Fibroblast of gingiva (primary cell): ENCODE data around the gene PARP9.

Experiments used
- DNase-seq: peaks from one replicate; pipeline ENCODE4 v3.0.0-alpha.2; 2011; ENCODE audit warnings: low read depth

Gene PARP9

DNA sequence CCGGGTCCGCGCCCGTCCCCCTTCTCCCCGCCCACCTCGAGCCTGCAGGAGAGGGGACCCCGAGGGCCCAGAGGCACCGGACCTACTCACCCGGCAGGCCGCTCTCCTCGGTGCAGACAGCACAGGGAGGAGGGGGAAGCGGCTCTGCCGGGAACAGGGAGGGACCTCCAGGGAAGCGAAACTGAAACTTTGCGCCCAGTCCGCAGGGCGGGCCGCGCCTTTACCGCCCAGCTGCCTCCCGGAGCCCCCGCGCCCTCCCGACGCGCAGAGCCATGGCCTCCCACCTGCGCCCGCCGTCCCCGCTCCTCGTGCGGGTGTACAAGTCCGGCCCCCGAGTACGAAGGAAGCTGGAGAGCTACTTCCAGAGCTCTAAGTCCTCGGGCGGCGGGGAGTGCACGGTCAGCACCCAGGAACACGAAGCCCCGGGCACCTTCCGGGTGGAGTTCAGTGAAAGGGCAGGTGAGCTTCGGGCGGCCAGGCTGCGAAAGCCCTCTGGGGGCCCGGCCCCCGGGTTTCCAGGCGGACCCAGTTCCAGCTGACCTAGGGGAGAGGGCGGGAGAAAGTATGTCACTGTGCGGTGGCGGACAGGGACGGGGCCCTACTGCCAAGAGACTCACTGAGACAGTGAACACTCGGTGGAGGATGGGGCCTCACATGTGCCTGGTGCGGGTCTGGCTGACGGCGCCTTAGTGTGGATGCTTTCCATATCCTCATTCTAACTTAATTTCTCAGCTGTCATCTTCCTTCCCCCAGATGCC lies at the start of gene PARP9, which contains the start of gene DTX3L:
TSS of gene PARP9 (minus strand) at position 146 of the 758 bp plus-strand sequence. CDS start 4,680 bp downstream, outside the sequence.
TSS of gene DTX3L (plus strand) at position 184 of the 758 bp plus-strand sequence. CDS start at position 273, 89 bp downstream.
- peak; percentile 75 for DNase-seq

- no peak for DNase-seq
These were observed 48.6 kb upstream of the PARP9 start for GRCh38 chr3:122612696-122613095.

- DNase-seq = peak; percentile 46
These were observed 45.9 kb upstream of the PARP9 start for GRCh38 chr3:122609798-122610559.

DNA sequence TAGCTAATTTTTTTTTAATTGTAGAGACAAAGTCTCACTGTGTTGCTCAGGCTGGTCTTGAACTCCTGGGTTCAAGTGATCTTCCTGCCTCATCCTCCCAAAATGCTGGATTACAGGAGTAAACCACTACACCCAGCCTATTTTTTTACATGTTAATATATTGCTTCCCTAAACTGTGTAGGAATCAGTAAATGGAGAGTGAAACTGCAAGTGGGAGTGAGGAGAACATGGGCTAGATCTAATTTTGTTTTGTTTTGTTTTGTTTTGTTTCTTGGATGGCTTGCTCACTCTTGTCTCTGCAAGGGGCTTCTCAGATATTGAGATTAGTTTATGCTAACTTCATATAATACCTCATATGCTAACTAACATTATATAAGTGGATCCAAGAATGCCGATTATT lies 44.8 kb upstream of the PARP9 start:
- DNase-seq = no peak

- no peak for DNase-seq
These were observed 42.2 kb upstream of the PARP9 start for GRCh38 chr3:122606330-122606729.

DNA sequence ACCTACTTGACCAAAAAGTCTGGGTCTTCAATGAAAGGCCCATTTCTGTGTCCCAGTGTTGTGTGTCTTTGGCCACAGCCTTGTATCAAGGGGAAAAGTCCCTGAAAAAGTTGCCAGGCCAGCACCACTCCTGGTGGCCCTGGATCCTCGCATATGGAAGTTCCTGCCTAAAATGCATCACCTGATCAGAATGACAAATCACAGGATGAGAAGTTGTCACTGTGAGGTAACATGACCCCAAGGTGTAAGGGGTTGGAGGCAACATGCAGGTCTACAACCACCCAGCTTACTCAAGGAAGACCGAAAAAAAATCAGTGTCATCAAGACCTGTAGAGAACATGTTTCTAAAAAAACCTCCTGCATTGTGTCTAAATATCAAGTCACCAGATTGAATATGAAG lies 39.0 kb upstream of the PARP9 start:
- DNase-seq = no peak

DNA sequence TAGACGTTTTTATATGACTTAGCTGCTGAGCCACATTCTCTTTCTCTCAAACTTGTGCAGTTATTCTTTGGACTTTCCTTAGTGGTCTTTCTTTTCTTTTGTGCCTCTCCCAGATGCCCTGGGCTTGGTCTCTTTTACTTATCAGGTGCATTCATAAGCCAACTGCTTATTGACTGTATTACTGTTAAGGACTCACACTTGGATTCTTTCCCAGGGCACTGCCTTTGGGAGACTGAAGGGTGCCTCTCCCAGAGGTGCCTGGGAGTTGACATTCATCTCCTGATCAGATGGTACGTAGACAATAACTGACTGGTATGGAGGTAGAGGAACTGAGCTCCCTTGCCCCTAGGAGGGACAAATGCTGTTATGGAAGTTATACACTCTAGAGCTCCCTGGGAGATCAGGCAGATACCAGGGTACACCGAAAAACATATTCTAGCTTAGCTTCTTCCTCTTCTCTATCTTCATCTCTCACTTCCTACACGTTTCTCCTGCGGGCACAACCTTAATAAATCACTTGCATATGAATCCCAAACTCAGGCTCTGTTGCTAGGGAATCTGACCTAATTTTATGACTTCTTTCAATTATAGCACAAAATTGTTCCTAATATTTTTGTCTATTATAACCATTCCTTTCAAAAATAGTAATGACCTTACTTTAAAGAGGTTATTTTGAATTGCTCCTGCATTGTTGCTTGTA lies 38.1 kb upstream of the PARP9 start:
- no peak for DNase-seq

GRCh38 chr3:122598556-122598955 lies 34.5 kb upstream of the PARP9 start:
- no peak for DNase-seq

DNA sequence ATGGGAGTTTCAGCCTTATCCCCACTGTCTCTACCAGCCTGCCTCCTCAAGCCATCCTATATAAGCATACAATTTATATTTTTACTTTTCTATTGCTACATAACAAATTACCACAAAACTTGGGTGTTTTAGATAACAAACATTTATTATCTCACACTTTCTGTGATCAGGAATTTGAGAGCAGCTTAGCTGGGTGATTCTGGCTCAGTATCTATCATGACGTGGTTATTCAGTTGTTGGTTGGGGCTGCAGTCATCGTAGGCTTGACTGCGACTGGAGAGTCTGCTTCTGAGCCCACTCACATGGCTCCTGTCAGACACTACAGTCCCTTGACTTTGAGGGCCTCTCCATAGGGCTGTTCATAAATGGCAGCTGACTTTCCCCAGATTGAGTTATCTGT lies 34.1 kb upstream of the PARP9 start:
- DNase-seq = no peak

GRCh38 chr3:122594025-122594424 lies 29.9 kb upstream of the PARP9 start:
- DNase-seq = no peak

DNA sequence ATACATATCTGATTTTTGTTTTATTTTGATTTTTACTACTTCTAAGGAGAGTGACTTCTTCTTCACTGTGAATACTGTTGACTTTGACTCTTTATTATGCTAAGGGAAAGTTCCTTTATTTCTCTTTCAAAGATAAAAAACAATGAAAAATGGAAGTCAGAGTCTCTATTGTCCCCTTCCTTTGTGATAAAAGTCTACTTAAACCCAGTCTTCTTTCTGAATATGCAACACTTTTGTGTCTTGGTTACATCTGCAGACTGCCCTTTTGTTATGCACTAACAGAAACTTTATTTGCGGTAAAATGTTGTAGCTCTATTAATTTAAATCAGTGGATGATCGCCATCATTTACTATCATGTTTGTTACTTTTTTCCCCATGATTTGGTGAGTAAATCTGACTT lies 26.5 kb upstream of the PARP9 start:
- no peak for DNase-seq

- DNase-seq = no peak
These were observed 25.2 kb upstream of the PARP9 start for GRCh38 chr3:122589297-122589696.

DNA sequence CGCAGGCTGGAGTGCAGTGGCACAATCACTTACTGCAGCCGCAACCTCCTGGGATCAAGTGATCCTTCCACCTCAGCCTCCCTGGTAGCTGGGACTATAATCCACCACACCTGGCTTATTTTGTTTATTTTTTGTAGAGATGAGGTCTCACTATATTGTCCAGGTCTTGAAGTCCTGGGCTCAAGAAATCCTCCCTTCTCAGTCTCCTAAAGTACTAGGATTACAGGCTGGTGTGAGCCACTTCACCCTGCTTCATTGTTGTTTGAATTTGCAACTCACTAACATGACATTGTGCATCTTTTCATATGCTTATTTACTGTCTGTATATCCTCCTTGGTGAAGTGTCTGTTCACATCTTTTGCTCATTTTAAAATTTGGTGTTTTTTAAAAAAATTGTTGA lies 23.5 kb upstream of the PARP9 start:
- DNase-seq = no peak

DNA sequence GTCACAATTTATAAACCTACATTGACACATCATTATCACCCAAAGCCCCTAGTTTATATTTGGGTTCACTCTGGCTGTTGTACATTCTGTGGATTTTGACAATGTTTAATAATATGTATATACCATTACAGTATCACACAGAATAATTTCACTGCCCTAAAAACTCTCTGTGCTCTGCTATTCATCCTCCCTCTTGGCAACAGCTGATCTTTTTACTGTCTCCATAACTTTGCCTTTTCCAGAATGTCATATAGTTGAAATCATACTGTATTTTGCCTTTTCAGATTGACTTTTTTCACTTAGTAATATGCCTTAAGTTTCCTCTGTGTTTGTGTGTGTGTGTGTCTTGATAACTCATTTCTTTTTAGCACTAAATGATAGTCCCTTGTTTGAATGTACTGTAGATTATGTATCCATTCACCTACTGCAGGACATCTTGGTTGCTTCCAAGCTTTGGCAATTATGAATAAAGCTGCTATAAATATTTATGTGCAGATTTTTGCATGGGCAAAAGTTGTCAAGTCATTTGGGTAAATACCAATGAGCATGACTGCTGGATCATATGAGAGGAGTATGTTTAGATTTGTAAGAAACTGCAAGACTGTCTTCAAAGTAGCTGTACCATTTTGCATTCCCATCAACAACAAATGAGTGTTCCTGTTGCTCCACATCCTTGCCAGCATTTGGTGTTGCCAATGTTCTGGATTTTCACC lies 22.8 kb upstream of the PARP9 start:
- no peak for DNase-seq

DNA sequence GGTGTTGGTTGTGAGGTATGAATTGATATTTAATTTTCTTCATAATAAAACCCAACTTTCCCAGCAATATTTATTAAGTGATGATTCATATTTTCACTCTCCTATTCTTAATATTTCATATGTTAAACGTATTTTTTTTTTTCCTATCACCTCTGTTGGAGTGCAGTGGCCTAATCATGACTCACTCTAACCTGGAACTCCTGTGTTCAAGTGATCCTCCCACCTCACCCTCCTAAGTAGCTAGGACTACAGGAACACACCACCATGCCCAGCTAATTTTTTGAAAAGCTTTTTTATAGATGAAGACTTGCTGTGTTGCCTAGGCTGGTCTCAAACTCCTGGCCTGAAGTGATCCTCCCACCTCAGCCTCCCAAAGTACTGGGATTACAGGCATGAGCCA lies 22.0 kb upstream of the PARP9 start:
- no peak for DNase-seq

DNA sequence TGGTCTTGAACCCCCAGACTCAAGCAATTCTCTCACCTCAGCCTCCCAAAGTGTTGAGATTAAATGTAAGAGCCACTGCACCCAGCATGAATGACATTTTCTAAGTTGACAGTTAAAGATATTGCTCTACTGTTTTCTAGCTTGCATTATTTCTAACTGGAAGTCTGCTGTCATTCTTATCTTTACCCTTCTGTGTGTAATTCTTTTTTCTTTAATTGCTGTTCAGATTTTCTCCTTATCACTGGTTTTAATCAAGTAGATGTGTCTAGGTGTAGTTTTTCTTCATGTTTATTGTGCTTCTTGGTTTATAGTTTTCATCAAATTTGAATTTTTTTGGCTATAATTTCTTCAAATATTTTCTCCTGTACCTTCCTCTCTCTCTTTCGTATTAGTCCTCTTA lies 18.3 kb upstream of the PARP9 start:
- no peak for DNase-seq

GRCh38 chr3:122581622-122582021 lies 17.5 kb upstream of the PARP9 start:
- DNase-seq = no peak

DNA sequence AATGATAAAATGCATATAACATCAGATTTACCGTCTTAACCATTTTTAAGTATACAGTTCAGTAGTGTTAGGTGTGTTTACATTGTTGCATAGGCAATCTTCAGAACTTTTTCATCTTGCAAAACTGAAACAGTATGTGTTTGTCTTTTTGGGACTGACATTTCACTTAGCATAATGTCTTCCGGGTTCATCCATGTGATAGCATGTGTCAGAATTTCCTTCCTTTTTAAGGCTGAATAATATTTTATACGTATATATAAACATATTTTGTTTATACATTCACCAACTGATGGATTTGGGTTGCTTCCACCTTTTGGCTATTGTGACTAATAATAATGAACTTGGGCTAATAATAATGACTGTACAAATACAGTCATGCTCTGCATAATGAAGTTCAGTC lies 16.4 kb upstream of the PARP9 start:
- no peak for DNase-seq

DNA sequence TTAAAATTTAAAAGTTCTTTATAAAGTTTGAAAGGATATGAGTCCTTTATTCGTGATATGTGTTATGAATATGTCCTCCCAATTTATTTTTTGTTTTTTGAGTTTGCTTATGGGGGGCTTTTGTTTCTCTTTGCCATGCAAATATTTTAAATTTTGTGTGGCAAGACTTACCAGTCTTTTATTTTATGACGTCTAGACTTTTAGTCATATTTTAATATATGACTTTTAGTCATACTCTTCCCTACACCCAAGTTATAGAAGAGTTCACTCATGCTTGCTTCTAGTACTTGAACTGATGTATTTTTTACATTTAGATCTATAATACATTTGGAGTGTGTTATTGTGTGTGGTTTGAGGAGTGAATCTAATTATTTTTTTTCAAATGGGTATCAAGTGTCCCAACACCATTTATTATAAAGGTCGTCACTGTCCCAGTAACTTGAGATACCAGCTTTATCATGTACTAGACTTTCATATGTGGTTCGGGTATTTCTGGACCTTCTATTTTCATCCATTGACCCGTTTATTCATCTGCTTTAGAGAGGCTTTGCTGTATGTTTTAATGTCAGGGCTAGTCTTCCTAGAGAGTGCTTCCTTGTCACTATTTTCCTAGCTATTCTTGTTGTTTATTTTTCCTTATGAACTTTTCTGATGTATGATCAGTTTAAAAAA lies 14.1 kb upstream of the PARP9 start:
- no peak for DNase-seq

DNA sequence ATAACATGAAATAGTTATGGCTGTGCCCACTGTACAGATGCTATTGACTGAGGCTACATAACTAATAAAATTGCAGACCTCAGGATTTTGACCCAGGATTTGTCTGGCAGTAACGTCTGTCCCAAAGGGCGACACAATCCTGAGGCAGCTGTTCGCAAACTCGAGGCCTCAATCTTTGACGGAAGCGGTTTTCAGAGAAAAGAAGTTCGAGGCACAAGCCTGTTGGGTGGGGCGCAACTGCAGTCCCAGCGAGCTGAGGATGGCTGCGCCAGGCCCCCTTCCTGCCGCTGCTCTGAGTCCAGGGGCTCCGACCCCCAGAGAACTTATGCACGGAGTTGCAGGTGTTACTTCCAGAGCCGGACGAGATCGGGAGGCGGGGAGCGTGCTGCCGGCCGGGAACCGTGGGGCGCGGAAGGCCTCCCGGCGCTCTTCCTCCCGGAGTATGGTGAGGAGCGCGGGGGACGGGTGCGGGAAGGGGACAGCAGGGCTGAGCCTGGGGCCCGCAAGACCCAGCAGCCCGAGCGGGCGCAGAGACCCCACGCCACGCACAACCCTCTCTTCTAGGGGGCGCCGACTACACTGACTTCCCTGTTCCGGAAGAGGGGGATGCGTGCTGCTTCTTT lies 13.4 kb upstream of the PARP9 start, which contains the start of gene PARP15:
TSS of gene PARP15 (plus strand) at position 242 of the 623 bp plus-strand sequence. CDS start at position 260, 18 bp downstream.
- no peak for DNase-seq
